AG09319 (cell line): ENCODE results near the gene PTPN3.

ENCODE experiments used
- DNase-seq: peaks from one replicate; pipeline ENCODE4 v3.0.0-alpha.2; 2010; ENCODE audit warnings: low read depth; ENCODE audit errors: extremely low read depth
- CTCF ChIP-seq: IDR thresholded peaks from 2 replicates; pipeline ENCODE4 v1.5.1; 2011; ENCODE audit warnings: low read depth, mild to moderate bottlenecking, inconsistent platforms, low read length, moderate library complexity

The PTPN3 gene

DNA sequence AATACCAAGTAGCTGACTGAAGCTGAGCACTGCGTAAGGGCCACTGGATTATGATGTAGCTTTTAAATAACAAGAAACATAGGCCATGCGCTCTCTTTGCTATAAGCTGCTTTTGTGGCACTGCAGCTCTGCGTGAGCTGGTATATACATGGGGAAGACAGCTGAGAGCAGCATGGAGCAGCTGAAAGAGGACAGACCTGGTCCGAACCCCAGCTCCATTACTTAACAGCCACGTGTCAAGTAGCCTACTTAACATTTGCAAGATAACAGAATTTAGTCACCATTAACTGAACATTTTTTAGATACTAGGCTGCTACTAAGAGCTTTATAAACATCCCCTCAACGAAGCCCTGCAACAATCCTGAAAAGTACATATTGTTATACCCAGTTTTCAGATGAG lies 69.3 kb downstream of the PTPN3 start:
- TF ChIP-seq CTCF, result no peak
- no peak for DNase-seq

- no peak for DNase-seq
- no peak for TF ChIP-seq CTCF
These were observed 70.2 kb downstream of the PTPN3 start for GRCh38 chr9:109427886-109428285.

- no peak for TF ChIP-seq CTCF
- no peak for DNase-seq
These were observed 71.3 kb downstream of the PTPN3 start for GRCh38 chr9:109426626-109427402.

- no peak for DNase-seq
- TF ChIP-seq CTCF, result no peak
These were observed 73.5 kb downstream of the PTPN3 start for GRCh38 chr9:109424618-109425017.

DNA sequence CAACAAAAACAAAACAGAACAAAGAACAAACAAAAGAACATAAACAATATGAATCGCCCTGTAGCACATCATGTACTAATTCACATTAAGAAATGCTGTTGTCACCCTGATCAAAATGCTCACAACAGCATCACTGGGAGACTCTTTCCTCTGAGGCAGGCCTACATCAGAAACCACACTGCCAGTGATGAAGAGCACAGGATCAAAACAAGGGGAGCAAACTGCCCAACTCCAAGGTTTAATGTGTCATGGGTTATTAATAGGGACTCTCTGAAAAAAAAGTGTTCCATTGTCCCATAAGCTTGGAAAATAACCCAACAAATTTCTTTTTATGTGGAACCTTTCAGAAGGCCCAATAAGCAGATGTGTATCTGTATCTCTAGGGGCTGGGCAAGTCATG lies 74.2 kb downstream of the PTPN3 start:
- TF ChIP-seq CTCF, result no peak
- no peak for DNase-seq

DNA sequence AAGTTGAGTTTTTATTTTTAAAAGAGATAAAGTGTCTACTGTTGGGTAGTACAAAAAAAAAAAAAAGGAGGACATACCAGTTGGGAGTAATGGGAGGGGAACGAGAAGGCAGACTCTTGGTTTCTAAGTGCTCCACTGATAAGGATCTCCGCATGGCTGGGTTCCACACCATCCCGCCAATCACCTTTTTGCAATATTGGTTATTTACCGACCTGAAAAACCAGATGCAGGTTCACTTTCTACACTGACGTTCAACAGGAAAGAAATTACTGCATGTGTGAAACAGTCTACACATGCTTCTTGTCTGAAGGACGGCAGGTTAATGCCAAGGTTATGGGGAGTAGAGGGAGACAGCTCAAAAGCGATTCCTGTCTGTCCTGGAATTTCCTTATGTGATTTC lies 75.5 kb downstream of the PTPN3 start:
- no peak for DNase-seq
- no peak for TF ChIP-seq CTCF

DNA sequence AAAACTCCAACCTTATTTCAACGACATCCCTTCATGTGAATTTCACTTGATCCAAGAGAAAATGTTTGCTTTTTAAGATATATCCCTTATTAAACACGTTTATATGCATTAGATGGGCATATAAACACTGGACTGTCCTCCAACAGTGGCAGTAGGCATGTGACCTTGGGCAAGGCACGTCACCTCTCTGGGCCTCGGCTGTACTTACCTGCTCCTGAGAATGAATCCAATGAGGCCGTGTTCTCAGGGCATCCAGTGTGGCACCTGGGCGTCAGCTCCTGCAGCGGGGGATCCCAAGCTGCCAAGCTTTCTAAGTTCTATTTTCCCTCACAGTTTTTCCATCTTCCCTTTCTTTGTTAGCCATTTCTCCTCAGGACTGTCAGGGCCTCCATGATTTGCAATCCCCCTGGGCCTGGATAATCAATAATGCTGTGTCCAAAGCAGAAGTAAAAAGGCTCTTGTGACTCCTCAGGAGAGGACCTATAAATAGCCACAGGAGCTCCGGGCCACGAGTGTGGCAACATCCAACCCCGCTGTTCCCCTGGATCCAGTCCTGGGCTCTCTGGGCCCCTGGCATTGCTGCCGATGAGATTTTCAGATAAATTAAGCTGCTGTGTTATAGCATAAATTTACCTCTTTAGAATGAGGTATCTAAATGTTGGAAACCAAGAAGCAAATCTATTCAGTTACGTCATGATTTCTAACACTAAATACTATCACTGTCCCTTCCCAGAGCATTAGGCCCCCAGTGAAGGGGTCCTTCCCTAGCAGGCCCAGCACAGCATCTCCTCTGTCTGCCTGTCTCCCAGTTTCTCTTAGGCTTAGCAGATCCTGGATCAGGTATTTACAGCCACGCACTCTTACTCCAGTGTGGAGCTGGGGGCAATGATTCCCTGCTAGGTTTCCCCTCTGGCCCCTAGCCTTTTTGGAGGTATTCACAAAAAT lies 76.8 kb downstream of the PTPN3 start:
- no peak for TF ChIP-seq CTCF
- no peak for DNase-seq
